GM10266 (cell line): ENCODE results near the gene SLC8B1.

Experiments
- DNase-seq: peaks from one replicate; pipeline ENCODE4 v3.0.0; 2012; ENCODE audit errors: extremely low spot score
- TF ChIP-seq, protein P1 (sequence below): IDR thresholded peaks from 2 replicates; pipeline ENCODE4 v1.5.1; 2012; ENCODE audit warnings: mild to moderate bottlenecking, low read depth; ENCODE audit not compliant: control insufficient read depth, insufficient read depth; ENCODE audit errors: missing control alignments

SLC8B1 gene

DNA sequence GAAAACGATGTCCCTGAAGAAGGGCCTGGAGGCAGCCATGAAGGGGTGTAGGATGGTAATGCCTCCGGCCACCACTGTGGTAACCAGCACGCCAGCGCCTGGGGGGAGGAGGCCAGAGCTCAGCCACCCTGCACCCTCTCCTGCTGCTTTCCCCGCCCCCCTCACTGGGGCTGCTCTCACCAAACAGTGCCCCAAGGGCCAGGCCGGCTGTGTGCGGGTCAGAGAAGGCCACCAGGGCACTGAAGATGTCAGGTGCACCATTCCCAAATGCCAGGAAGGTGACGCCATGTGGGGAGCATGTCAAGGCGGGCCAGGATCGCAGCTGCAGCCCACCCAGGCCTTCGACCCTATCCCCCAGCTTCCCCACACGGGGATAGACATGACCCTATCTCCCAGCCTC, 14.5 kb downstream of the SLC8B1 start:
- DNase-seq = no peak
- TF ChIP-seq, protein P1, sequence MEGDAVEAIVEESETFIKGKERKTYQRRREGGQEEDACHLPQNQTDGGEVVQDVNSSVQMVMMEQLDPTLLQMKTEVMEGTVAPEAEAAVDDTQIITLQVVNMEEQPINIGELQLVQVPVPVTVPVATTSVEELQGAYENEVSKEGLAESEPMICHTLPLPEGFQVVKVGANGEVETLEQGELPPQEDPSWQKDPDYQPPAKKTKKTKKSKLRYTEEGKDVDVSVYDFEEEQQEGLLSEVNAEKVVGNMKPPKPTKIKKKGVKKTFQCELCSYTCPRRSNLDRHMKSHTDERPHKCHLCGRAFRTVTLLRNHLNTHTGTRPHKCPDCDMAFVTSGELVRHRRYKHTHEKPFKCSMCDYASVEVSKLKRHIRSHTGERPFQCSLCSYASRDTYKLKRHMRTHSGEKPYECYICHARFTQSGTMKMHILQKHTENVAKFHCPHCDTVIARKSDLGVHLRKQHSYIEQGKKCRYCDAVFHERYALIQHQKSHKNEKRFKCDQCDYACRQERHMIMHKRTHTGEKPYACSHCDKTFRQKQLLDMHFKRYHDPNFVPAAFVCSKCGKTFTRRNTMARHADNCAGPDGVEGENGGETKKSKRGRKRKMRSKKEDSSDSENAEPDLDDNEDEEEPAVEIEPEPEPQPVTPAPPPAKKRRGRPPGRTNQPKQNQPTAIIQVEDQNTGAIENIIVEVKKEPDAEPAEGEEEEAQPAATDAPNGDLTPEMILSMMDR = no peak

DNA sequence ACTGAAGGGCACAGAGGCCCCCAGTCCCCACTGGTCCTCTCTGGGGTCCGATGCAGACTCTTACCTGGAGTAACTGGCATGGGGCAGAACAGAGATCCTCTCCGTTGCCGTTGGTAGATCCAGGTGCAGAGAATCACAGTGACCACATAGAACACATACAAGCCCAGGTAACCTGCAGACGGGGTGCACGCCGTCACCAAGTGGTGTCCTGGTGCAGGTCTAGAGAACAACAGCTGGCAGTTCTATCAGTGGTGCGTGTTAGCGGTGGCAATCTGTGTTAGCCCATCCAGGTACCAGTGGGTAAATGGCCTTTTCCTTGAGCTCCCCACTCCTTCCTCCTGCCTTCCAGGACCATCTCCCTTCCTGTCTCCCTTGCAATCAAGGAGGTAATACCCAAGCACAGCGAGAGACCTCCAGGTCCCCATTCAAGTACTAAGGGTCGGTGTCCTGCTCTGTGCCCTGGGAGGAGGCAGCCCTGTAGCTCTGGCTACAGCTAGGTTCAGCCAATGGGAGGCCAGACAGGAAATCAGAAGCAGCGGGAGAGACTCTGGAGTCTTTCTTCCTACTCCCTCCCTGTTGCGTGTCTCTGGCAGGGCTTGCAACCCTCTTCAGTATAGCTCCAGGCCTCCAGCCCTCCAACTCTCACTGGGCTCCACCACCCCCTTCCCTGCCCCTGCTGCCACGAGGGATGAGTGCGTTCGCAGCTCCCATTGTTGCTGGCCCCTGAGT, 15.8 kb downstream of the SLC8B1 start:
- DNase-seq = no peak
- TF ChIP-seq, protein P1 = no peak

DNA sequence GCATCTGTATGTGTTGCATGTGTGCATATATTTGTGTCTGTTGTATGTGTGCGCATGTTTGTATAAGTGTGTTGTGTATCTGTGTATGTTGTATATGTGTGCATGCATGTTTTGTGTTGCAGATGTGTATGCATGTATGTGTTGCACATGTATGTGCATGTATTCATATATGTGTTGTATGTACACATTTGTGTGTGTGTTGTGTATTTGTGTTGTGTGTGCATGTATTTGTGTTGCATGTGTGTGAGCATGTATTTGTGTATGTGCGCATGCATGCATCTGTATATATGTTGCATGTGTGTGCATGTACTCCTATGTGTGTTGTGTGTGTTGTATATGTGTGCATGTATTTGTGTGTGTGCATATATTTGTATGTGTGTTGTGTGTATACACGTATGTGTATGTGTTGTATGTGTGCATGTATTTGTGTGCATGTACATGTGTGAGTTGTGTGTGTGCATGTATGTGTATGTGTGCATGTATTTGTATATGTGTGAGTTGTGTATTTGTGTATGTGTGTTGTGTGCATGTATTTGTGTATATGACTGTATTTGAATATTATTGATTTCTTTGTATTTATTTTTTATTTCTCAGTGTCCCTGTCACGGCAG, 16.8 kb downstream of the SLC8B1 start:
- no peak for DNase-seq
- TF ChIP-seq, protein P1 = no peak

DNA sequence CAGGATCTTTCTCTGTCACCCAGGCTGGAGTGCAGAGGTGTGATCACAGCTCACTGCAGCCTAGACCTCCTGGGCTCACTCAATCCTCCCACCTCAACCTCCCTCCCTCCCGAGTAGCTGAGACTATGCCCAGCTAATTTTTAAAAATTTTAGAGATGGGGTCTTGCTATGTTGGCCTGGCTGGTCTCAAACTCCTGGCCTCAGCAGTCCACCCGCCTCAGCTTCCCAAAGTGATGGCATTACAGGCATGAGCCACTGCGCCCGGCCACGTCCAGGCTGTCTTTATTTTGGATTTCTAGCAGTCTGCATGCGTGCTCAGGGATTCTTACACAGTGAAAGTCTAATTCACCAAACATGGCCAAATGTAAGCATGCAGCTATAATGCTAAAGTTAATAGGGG, 17.8 kb downstream of the SLC8B1 start:
- TF ChIP-seq, protein P1 = no peak
- DNase-seq = no peak

DNA sequence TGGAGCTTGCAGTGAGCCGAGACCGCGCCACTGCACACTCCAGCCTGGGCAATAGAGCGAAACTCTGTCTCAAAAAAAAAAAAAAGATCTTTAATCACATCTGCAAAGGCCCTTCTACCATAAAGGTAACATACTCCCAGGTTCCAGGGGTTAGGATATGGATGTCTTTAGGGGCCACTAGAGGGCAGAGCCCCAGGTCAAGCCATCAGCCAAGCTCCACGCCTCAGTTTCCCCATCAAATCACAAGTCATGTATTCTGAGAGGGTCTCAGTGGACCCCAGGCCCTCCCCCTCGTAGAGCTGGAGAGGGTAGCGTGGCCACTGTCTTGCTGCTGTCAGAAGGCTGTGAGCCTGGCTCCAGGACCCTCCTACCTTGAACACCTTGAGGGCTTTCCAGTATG, 18.8 kb downstream of the SLC8B1 start:
- no peak for DNase-seq
- TF ChIP-seq, protein P1 = peak; percentile 17

DNA sequence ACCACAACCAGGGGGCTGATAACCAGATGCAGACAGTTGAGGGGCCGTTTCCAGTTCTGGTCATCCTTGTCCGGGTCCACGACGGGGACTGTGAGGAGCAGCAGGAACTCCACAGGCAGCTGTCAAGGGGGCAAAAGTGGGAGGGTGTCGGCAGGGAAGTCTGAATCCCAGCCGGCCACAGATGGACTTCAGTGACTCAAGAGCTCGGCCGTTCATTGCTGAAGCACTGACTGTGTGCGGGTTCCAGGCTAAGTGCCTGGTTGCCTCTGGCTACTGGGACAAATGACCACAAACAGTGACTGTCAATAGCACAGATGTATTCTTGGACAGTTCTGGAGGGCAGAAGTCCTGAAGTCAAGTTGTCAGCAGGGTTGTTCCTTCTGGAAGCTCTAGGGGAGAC, 19.6 kb downstream of the SLC8B1 start:
- no peak for DNase-seq
- TF ChIP-seq, protein P1 = no peak

DNA sequence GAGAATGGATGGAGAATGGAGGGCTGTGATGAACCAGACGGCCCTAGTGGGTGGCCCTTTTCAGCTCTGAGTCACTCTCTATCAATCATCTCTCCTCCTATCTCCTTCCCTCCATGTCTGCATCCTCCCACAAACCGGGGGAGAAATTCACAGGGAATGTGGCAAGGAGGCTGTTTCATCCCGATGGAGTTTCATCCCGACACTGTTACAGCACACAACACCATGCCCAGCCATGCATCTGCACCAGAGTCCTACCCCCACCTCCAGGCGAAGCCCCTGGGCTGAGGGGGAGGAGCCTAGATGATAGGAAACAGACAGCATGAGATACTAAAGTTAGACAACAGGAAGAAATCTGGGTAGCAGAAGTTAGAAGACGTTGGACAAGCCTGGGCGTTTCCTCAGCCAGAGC, 20.8 kb downstream of the SLC8B1 start:
- no peak for DNase-seq
- TF ChIP-seq, protein P1 = no peak
